Activated CD8-positive, alpha-beta memory T cell treated with anti-CD3 and anti-CD28 coated beads for 48 hours (primary cell): Measurements from ENCODE around the gene IGF1R.

Experiments used
- DNase-seq, 3 experiments: peaks; one replicate each; pipeline ENCODE4 v3.0.0-alpha.2; 2020; ENCODE audit warnings: low read depth in 2 of 3, low spot score in 2 of 3

Gene IGF1R

DNA sequence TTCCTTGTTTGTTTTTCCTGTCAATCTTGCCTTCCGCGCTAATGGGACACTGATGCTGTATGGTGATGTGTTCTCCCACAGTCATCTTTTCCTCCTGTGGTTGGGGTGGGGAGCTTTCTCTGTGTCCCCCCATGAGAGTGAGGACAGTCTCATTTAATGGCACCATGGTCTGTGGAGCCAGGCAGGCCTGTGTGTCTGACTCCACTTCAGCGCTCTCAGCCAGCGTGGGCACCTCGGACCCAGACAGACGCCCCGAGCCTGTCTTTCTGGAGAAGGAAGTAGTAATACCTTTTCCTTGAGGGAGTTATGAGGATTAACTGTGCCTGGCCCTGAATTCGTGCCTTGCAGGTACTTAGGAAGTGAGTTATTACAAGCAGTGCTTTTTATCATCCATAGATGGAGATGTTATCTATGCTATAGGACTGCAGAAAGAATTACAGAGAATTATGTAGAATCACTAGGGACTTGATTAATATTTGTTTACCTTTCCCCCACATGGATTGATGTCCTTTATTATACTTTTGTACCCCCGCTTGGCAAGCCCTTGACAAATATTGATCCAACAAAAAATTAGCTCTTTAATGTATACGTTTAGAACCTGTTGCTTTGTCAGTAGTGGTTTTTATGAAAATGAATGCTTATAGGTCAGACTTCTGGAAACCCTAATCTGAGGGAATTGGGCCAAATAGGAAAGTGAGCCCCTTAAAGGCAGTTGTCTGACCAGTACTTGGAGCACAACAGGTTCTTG lies 206.9 kb downstream of the IGF1R start:
- DNase-seq = no peak

DNA sequence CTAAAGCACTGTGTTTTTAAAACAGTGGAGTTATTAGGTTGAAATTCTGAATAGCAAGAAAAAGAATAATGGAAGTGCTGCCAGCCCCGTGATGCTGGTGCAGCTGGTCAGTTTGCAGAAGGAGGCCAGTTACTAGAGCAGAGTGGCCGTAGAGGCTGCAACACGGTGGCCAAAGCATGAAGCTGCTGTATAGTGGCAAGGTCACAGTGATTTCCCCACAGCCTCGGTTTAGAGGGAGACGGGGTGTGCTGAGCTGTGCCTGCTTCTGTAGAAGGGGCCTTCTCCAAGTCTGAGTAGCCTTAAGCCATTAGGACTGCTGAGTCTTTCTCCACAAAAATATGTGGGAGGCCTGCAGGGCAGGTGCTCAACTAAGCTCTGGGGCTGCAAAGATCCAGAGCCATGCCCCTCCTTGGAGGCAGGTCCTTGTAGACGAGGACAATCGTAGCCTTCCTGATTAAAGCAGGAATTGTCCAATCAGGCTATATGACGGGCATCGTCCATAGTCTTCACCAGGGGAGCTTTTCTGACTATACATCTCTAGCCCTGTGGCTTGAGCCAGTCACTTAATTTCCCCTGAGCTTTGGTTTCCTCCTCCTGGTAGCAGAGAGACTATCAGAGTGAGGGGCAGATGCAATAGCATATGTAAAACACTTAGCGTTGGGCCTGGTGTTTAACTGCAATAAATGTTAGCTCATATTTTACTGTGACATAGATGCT lies 207.6 kb downstream of the IGF1R start:
- no peak for DNase-seq

DNA sequence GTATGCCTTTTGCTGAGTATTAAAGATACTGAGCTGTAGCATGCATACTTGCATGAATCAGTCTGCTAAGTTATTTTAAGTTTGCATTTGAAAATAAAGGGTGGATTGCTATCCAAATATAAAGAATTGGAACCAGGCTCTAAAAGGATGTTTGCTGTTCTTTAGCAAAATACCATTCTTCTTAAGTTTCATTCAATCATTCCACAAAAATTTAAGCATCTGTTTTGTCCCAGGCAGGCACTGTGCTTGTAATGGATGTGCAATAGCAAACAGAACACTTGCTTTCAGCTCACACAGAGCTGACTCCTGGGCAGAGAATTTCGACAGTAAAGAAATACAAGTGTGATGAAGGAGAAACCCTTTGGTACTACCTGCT lies 208.2 kb downstream of the IGF1R start:
- DNase-seq = no peak

DNA sequence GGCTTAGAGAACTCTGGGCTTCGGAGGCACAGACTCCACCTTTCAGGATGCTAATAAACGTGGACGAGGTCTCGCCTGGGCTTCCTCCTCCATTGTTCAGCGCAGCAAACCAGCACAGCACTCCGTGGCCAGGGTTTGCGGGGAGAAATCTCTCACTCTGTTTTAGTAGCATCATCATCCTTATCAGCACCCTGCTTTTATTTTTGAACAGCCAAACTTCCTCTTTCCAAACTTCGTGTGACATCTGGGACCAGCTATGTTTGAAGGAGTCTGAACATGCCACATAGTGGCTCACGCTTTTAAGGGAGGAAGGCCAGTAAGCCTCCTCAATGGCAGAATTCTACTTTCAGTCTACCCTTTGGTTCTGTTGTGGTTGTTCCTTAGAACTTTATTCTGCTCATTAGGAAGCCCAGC lies 210.3 kb downstream of the IGF1R start:
- no peak for DNase-seq

DNA sequence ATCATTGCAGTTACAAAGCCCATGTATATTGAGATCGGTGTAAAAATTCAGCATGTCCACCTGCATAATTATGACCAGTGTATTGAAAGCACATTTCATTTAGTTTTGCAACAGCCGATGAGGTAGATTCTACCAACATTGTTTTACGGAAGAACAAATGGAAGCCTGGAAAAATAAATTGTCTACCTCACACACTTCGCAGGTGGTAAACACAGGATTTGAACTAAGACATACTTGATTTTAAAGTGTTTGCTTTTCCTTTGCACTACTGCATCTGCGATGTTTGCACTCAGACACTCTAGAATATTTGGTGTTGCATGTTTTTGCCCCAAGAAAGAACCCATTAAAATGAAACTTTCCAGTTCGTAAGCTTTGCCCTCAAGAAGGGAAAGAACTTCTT lies 210.8 kb downstream of the IGF1R start:
- DNase-seq = no peak

DNA sequence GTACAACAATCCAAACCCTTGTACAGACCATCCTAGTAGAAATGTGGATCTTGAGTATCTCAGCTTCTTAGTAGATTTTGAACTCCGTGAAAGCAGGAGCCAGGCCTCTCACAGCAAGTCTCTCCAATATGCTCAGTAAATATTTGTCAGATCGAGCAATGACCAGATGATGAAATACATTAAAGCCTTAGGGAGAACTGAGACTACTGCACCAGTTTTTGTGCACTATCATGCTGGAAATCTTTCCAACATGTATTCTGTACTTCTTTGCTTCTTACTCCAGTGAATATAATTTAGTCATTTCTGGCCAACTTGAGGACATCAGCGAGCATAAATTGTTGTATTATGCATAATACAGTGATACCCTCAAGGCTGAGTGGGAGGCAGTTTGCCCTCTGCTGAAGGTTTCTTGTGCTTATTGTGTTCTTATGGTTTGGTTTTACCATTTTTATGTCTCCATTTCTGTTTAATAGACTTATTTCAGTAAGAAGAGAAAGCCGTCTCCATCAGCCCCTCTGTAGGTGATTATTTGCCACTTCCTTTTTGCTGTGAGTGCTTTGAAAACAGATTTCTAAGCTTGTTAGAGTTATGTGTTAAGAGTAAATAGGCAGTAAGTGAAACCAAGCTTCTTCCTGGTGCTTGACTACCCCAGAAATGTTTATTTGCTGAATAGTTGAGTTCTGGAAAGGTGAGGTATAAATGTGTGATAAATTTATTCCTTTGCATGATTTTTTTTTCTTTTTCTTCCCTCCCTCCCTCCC lies 212.1 kb downstream of the IGF1R start:
- no peak for DNase-seq

DNA sequence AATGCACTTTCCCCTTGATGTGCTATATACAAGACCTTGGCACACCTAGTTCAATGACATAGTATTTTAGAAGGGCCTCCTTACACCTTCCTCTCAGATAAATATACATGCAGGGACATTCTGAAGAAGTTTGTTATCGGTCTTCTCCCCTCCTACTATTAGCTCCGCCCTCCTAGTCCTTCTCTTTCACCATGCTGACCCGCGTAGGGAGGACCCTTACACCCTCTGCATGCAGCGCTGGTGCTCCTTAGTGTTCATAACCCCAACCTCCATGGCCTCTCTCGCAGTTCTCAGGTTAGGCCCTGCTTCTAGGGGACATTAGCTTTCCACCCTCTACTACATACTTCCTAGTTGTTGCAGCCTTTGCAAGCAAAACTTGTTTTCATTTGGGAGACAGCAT lies 212.8 kb downstream of the IGF1R start:
- DNase-seq = no peak

DNA sequence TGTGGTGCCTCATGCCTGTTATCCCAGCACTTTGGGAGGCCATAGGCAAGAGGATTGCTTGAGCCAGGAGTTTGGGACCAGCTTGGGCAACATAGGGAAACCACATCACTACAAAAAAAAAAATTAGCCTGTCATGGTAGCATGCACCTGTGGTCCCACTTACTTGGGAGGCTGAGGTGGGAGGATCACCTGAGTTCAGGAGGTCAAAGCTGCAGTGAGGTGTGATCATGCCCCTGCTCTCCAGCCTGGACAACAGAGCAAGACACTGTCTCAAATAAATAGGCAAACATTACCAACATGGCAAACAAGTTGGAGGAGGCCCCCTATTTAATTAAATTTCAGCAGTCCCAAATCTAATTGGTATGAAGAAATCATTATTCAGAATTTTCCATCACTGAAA lies 215.6 kb downstream of the IGF1R start:
- DNase-seq = no peak

DNA sequence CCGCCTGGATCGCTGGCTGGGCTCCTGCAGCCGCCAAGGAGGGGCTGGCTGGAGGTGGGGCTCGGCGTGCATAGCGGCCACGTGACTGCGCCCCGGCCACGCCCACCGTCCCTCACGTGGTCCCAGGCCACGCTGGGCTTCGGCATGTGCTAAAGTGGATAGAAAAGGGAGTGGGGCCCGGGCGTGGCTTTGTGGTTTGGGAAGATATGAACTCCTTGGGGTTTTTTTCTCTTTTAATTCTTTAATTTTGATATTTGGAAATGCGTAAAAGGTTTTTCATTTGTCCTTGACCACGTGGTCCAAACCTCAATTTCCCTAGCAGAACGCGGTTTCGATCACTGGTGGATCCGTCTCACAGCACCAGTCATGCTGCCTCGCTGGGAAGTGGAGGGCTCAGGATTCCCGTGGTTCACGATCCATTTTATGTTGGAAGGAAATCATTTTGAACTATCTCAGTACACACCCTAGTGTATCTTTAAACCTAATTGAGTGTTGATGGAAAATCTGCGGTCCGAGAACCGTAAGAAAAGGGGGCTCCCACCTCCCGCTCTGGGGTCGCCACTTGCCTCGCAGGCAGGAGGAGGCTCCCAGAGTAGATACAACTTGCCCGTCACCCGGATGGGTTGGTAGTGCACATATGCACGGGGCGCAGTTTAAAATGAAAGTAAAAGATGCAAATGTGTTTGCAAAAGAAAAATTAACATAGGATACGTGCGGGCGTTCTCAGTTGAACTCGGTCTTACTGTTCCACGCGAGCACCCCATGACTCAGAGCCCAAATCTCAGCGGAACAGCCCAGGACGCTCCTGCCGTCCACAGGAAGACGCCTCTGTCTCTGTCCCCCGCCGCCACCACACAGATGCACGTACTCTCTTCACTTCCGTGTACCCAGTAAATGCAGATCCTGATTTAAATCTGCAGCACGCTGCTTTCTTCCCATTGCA lies 217.3 kb downstream of the IGF1R start:
- DNase-seq = peak in 2 of 3 experiments; percentile 35 to 48

DNA sequence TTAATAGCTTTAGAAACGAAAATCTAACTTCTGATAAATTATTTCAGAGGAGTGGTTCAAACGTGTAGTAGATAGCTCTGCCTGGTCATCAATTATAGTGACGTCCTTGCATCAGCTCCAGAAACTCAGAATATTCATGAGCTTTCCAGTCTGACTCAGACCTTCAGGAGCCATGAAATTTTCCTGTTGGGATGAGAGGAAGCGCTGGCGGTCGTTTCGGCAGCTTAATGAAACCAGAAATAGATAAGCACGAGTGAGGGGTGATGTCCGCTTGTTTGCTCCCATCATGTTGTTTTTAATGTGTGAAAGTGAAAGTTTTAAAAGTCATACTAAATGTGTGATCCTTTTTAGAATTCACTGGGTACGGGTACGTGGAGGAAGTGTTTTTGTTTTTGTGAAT lies 218.2 kb downstream of the IGF1R start:
- no peak for DNase-seq

DNA sequence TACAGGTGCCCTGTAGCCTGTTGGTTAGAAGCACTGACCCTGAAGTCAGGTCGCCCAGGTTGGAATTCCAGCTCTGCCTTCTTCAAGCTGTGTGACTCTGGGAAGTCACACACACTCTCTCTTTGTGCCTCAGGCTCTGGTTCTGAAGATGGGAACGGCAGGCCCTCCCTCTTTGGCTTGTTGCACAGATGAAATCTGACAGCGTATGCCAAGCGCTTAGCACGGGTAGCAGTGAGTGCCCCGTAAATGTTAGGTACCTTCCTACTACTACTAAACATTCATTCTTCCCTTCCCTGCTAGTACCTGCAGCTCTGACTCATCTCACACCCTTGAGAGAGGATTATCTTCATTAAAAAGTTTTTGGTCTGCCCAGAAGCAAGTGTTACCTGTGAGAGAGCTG lies 220.2 kb downstream of the IGF1R start:
- no peak for DNase-seq

DNA sequence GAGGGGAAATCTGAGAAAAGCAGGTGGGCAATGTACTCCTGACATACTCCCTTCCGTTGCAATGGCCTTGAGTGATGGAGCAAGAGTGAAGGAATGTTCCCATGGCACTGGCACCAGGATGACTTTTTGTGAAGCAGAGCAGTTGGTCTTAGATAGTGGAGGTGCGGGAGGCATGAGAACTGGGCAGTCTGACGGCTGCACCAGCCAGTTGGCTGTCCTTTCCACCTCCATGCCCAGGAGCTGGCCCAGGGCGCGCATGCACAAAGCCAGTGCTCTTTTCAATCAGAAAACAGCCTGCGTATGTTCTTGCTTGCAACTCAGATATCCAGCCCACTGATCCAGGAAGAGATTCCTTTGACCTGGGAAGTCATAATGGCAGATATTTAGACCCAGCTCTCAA lies 222.4 kb downstream of the IGF1R start:
- DNase-seq = no peak

DNA sequence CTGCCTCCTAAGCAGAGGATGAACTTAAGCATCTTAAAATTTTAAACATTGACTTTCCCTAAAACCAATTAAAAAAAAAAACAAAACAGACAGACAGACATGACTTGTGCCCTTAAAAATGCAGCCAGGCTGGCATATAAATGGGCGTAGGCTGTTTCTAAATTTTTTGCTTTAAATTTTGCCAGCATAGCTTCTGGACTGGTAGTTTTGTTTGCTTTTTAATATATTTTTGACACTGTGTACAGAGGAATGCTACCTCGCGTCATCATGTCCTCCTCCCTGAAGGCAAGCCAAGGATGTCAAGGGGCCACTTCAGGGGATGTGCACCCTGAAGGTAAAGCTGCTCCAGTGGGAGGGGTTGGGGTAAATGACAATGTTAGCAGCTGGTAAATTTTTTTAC lies 224.4 kb downstream of the IGF1R start:
- DNase-seq = no peak

DNA sequence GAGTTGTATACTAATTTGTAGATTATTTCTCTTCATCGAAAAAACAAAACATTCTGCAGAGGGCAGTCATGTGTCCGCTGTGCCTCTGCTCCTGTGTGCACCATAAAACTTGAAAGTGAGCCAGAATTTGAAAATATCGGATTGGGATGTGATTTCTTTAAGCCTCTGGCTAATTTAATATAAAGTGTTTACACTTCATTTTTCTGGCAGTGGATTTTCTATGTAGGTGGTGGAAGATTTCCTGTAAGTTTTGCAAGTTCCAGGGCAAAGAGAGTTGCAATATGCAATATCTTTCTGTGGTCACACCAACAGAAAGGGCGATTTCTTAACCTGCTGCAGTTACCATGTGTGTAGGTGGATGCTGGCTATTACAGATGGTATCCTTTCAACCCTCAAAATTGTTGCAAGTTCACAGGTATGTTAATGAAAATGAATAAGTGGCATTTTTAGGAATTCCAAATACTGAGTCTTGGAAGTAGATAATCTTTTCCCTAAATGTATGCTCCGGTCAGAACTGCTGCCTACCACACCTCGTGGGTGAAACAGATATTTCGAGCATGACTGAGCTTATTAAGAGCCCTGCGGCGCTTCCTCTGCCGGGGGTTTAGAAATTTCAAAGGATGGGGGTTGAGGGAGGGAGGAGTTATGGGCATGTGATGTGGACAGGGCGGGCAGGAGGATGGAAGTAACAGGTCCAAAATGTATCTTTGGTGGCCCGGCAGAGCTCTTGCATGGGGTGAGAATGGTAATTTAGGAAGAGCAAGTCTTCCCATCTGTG lies 225.3 kb downstream of the IGF1R start:
- DNase-seq = no peak

DNA sequence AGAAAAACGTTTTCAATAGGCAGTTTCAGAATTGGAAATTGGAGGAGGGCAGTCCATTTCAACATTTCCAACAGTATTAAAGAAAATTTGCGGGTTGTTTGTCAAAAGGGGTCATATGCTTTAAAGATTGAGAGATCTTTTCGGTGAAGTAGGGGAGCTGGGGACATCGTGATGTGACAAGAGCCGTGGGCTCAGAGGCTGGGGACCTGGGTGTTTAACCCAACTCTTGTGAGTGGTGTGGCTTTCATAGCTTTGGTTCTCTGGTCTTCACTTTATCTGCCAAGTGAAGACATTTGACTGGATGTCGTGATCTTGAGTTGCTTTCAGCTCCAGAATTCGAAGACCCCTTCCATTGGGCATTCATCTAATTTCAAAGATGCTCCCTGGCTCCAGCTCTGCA lies 226.0 kb downstream of the IGF1R start:
- no peak for DNase-seq

DNA sequence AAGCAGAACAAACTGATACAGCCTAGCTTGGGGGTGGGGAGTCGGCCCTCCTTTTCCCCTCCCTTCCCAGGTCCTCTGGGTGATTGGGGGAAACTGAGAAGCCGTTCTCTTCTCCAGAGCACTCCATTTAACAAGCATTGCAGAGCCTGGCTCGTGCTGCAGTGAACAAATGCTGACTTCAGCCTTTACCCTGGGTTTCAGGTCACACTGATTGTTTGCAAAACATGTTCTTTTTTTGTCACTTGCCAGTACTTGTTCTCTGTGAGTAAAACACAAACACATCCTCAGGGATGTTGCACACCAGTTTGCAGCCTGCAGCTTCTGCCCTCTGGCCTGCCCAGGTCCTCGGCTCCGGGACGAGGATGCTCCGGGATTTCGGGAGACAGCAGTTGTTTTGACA lies 226.4 kb downstream of the IGF1R start:
- no peak for DNase-seq

DNA sequence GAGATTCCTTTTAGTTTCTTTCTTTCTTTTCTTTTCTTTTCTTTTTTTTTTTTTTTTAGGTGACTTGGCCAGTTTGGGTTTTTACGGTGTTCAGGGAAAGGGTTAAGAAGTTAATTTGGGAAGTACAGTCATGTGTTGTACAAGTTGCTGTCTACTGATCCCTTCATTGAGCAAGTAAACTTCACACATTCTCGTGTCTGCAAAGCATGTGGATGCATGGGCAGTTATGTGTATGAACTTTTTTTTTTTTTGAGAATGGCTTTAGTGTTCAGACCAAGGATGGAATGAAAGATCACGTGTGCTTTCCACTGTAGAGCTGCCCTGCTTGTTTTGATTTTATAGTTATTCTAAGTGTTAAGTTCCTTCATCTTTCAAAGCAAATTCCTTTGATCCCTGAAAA lies 227.0 kb downstream of the IGF1R start:
- no peak for DNase-seq

DNA sequence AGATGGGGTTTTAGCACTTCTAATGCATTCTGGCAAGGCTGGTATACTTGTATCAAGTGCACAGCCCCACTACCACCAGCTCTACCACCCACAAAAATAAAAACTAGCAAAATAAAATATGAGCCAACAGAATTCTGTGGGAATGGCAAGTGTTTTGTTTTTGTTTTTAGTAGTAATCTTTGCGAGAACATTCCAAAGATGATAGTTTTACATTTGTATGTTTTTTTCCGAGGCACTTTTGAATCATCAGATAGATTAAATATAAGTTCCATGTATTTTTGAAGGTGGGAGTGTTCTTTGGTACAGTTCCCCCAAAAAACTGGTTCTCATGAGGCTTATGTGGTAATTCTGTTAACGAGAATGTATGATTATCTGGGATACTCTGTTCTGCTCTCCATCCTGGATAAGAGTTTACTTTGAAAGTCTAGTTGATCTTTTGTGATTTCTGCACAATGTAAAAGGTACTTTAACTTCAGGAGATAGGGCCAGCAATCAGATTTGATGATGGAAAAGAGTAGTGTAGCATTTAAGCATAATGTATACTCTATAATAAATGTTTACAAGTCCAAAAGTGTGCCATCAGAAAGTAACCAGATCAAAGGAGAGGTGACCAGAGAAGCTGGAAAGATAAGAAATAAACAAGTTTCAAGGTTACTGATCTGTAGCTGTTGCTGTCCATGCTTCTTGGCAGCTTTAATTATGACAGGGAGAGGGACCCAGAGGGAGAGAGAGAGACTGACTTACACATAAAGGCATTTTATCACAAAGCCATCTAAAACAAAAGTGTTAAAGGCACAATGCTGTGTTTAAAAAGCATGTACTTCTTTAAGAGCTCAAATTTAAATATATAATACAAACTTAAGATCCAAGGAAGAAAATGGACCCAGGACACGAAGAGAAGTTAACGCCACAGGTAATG lies 228.4 kb downstream of the IGF1R start:
- no peak for DNase-seq

DNA sequence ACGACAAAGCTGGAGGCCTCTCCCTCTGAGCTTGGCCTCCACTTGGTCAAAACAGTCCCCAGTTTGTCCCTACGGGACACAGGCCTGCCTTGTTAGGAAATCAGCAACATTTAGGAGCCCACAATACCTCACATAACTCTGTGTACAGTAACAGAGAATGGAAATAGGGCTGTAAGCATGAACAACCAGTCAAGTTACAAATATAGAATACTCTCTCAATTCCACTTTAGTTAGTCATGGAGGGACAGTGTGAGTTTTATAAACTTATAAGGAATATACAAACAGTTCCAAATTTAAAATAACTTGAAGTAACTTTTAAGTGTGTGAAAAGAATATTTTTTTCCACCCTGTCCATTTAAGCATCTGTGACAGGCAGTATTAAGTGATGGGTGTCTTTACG lies 229.8 kb downstream of the IGF1R start:
- DNase-seq = no peak
